ENCODE results near the gene PHLDB3. TPM values are rescaled to one million over a fixed set of nuclear protein-coding genes. Genes with fewer than 3 reads are reported as not detected.
"Not testable (repeated sequence)": the region's sequence is repeated elsewhere in the genome, so short reads cannot be mapped to it uniquely, and the experiment has no call there.

The PHLDB3 gene
- total RNA-seq, 1 donor, result 8.0 TPM

DNA sequence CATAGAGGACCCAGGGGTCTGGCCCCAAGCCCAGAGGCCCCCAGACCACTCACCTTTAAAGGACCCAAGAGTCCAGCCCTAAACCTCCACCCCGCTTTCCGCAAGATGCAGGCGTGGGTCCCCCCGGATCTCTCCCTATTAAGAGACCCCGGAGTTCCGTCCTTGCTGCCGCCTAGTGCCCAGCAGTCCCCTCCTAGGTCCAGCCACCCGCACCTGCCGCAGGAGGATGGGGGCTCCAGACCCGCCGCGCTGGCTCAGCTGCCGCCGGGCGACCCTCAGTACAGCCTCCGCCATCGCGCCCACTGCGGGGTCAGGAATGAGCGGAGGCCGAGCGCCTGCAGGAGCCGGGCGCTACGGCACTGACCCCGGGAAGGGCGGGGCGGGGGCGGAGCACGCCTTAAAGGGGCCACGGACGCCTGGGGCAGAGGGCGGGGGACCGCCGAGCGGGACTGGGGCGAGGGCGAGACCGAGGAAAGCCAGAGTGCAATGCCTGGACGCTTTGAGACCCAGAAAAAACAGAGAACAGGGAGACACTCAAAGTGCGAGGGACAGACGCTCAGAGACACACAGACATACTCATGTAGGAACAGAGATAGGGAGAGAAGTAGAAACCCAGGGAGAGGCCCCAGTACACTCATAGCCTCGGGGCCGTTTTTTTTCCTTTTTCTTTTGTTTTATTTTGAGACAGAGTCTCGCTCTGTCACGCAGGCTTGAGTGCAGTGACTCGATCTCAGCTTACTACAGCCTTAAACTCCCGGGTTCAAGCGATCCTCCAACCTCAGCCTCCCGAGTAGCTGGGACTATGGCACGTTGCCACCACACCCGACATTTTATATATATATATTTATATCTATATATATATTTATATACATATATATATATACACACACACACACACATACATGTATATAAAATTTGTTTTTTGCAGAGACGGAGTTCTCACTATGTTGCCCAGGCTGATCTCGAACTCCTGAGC is 22.6 kb upstream of the PHLDB3 start, which contains the start of gene ETHE1:
ETHE1 (minus strand) TSS at position 318 of the 976 bp plus-strand sequence; CDS start at position 294, 24 bp downstream.
- peak; percentile 48 for DNase-seq (ENCODE audit: low read depth)
- TF ChIP-seq, protein P1, sequence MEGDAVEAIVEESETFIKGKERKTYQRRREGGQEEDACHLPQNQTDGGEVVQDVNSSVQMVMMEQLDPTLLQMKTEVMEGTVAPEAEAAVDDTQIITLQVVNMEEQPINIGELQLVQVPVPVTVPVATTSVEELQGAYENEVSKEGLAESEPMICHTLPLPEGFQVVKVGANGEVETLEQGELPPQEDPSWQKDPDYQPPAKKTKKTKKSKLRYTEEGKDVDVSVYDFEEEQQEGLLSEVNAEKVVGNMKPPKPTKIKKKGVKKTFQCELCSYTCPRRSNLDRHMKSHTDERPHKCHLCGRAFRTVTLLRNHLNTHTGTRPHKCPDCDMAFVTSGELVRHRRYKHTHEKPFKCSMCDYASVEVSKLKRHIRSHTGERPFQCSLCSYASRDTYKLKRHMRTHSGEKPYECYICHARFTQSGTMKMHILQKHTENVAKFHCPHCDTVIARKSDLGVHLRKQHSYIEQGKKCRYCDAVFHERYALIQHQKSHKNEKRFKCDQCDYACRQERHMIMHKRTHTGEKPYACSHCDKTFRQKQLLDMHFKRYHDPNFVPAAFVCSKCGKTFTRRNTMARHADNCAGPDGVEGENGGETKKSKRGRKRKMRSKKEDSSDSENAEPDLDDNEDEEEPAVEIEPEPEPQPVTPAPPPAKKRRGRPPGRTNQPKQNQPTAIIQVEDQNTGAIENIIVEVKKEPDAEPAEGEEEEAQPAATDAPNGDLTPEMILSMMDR (IDR thresholded peaks at IDR 0.05; ENCODE audit: insufficient read depth, low read length), result no peak
- H3K4me3 ChIP-seq (ENCODE audit: low read depth, low read length), result peak within 1 kb of the TSS; percentile 91

- TF ChIP-seq, protein P1 (IDR thresholded peaks at IDR 0.05; ENCODE audit: insufficient read depth, low read length), result no peak
- DNase-seq (ENCODE audit: low read depth), result peak; percentile 7
- H3K4me3 ChIP-seq (ENCODE audit: low read depth, low read length), result peak overlapping the region; percentile 91
Observed at GRCh38 chr19:43525836-43526771, 21.6 kb upstream of the PHLDB3 start.

DNA sequence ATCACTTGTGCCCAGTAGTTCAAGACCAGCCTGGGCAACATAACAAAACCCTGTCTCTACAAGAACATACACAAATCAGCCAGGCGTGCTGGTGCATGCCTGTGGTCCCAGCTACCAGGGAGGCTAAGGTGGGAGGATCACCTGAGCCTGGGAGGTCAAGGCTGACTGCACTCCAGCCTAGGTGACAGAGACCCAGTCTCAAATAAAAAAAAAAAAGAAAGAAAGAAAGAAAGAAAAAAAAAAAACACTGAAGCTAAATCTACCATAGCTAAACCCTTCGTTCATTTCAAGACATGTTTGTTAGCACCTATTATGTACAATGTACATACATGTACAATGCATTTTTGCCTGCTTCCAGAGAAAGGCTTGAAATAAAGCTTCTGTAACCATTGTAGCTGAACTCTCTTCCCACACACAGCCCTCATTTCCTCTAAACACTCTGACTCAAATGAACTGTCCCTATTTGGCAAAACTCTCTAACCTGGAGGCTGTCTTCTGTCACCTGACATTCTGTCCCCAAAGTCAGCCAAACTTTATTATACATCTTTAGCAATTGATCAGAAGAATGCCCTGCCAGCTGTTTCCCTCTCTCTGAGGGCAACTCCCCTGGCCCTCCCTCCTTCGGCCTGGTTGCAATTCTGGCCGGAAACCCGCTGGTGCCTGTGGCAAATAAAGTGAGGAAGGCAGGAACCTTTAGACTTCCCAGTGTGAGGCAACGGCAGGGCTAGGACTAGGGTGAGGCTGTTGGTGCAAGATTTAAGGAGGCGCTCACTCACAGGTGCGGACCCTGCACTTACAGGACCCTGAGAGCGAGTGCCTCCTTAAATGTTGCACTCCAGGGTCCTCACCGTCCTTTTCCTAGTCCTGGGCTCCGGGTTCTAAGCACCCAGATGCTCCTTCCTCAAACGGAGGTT is 20.6 kb upstream of the PHLDB3 start:
- TF ChIP-seq, protein P1 (IDR thresholded peaks at IDR 0.05; ENCODE audit: insufficient read depth, low read length), result no peak

GRCh38 chr19:43523696-43524095 is 19.1 kb upstream of the PHLDB3 start:
- H3K4me3 ChIP-seq (ENCODE audit: low read depth, low read length); DNase-seq (ENCODE audit: low read depth): not testable (repeated sequence)

More for the DNA sequence above, 20.6 kb upstream of the PHLDB3 start:
- peak; percentile 61 for DNase-seq (ENCODE audit: low read depth)
- peak overlapping the region; percentile 91 for H3K4me3 ChIP-seq (ENCODE audit: low read depth, low read length)

DNA sequence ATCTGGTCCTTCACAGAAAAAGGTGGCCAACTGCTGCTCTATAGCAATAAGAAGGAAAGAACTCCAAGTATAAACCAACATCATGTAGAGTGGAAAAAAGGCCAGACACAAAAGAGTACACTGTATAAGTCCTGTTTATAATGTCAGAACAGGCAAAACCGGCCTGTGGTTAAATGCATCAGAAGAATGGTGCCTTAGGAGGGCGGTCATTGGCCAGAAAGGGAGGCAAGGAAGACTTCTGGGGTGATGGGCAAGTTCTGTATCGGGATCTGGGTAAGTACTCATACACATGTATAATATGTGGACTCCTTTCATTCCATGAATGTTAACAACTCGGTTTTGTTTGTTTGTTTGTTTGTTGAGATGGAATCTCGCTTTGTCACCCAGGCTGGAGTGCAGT is 18.4 kb upstream of the PHLDB3 start:
- DNase-seq (ENCODE audit: low read depth), result no peak
- no peak overlapping the region for H3K4me3 ChIP-seq (ENCODE audit: low read depth, low read length)
- TF ChIP-seq, protein P1 (IDR thresholded peaks at IDR 0.05; ENCODE audit: insufficient read depth, low read length), result no peak

DNA sequence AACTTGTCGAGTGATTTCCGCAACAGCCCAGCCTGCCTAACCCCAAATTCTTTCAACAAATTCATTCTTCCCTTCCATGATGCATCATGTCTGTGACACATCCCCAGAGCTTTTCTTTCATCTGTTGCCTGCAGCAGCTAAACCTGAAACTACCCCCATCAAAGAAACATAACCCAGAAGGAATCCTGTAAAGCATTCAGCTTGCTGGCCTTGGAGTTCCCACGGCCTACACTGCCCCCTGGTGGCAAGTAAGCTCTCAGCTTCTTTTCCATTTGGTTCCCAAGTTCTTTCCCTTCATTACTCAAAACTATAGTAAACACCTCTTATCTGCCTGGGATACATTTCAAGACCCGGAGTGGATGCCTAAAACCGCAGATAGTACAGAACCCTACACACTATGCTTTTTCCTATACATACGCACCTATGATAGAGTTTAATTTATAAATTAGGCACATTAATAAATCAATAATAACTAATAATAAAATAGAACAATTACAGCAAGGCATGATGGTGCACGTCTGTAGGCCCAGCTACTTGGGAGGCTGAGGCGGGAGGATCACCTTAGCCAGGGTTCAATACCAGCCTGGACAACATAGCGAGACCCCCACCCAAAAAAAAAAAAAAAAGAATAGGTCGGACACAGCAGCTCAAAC is 15.0 kb upstream of the PHLDB3 start:
- H3K4me3 ChIP-seq (ENCODE audit: low read depth, low read length), result no peak overlapping the region
- TF ChIP-seq, protein P1 (IDR thresholded peaks at IDR 0.05; ENCODE audit: insufficient read depth, low read length), result peak; percentile 85
- DNase-seq (ENCODE audit: low read depth), result peak; percentile 93
